GM23338 (cell line): Measurements from ENCODE around the gene BCKDK. TPM values are rescaled to one million over a fixed set of nuclear protein-coding genes. Genes with fewer than 3 reads are reported as not detected.

Source experiments
- ATAC-seq: fragments of 200-7000 bp; cut with Tn5 transposase; 3 replicates; pipeline ENCODE4 v1.9.1; 2020
- DNase-seq: peaks from one replicate; pipeline ENCODE4 v3.0.0-alpha.2; 2015; ENCODE audit warnings: low spot score
- H2AFZ ChIP-seq: fragments of 200-600 bp; sonication (generic); 2 replicates; pipeline ENCODE4 v1.8.0; 2016; ENCODE audit warnings: antibody characterized with exemption, mild to moderate bottlenecking, moderate library complexity
- H3F3A ChIP-seq: fragments of 200-600 bp; sonication (generic); replicated peaks from 2 replicates; pipeline ENCODE4 v1.8.0; 2017; ENCODE audit warnings: antibody characterized with exemption, mixed run types, low read depth
- H3K27ac ChIP-seq: fragments of 200-600 bp; sonication (generic); 2 replicates; pipeline ENCODE4 v1.6.1; 2016; ENCODE audit warnings: low read depth
- H3K27me3 ChIP-seq: fragments of 200-600 bp; sonication (generic); 2 replicates; pipeline ENCODE4 v1.8.0; 2016; ENCODE audit warnings: mild to moderate bottlenecking, mixed run types, moderate library complexity; ENCODE audit not compliant: insufficient read depth
- H3K36me3 ChIP-seq: fragments of 200-600 bp; sonication (generic); 2 replicates; pipeline ENCODE4 v1.8.0; 2016; ENCODE audit warnings: mild to moderate bottlenecking; ENCODE audit not compliant: insufficient read depth
- H3K4me1 ChIP-seq: fragments of 200-600 bp; sonication (generic); 2 replicates; pipeline ENCODE4 v1.8.0; 2016; ENCODE audit warnings: mild to moderate bottlenecking, moderate library complexity; ENCODE audit not compliant: insufficient read depth
- H3K4me2 ChIP-seq: fragments of 200-600 bp; sonication (generic); 2 replicates; pipeline ENCODE4 v1.7.1; 2017; ENCODE audit warnings: mixed run types
- H3K4me3 ChIP-seq: fragments of 200-600 bp; sonication (generic); 2 replicates; pipeline ENCODE4 v1.6.1; 2016; ENCODE audit warnings: mixed run types
- H3K79me2 ChIP-seq: fragments of 200-600 bp; sonication (generic); replicated peaks from 2 replicates; pipeline ENCODE4 v1.8.0; 2017; ENCODE audit warnings: mild to moderate bottlenecking; ENCODE audit not compliant: insufficient read depth
- H3K9me2 ChIP-seq: fragments of 200-600 bp; sonication (generic); 2 replicates; pipeline ENCODE4 v1.8.0; 2017; ENCODE audit not compliant: insufficient read depth
- H4K20me1 ChIP-seq: fragments of 200-600 bp; sonication (generic); replicated peaks from 2 replicates; pipeline ENCODE4 v1.8.0; 2017; ENCODE audit warnings: mild to moderate bottlenecking; ENCODE audit not compliant: insufficient read depth
- H3K27ac Mint-ChIP-seq: 2 replicates; pipeline ENCODE4 v1.8.0; 2020; ENCODE audit warnings: inconsistent platforms, mild to moderate bottlenecking, moderate library complexity, mixed read lengths
- H3K27me3 Mint-ChIP-seq: 3 replicates; pipeline ENCODE4 v1.8.0; 2022; ENCODE audit warnings: low read depth, mild to moderate bottlenecking, moderate library complexity, mixed read lengths, inconsistent platforms; ENCODE audit not compliant: insufficient read depth, poor library complexity
- H3K36me3 Mint-ChIP-seq: 3 replicates; pipeline ENCODE4 v1.8.0; 2021; ENCODE audit warnings: low read depth, mild to moderate bottlenecking, inconsistent platforms, moderate library complexity, mixed read lengths
- H3K4me1 Mint-ChIP-seq: 3 replicates; pipeline ENCODE4 v1.8.0; 2020; ENCODE audit warnings: mild to moderate bottlenecking, inconsistent platforms, mixed read lengths
- H3K4me3 Mint-ChIP-seq: 3 replicates; pipeline ENCODE4 v1.8.0; 2021; ENCODE audit warnings: moderate library complexity, mild to moderate bottlenecking, inconsistent platforms, mixed read lengths
- H3K9me3 Mint-ChIP-seq: 3 replicates; pipeline ENCODE4 v1.8.0; 2020; ENCODE audit warnings: moderate library complexity, mild to moderate bottlenecking, inconsistent platforms, mixed read lengths
- CREB1 ChIP-seq: fragments of 250-450 bp; sonication (Bioruptor Pico); IDR thresholded peaks from 2 replicates; pipeline ENCODE4 v1.5.0; 2020; ENCODE audit warnings: low read depth, mild to moderate bottlenecking, moderate library complexity
- CTCF ChIP-seq, 2 experiments: fragments of 200-600 bp in 1 of 2; sonication (generic) in 1 of 2; conservative IDR thresholded peaks; 2 replicates each; pipeline versions ENCODE4 v1.5.1 to v1.6.1; 2016 to 2017; ENCODE audit warnings: antibody characterized with exemption in 2 of 2, low read depth in 2 of 2, mild to moderate bottlenecking in 2 of 2, moderate library complexity in 1 of 2
- ETS1 ChIP-seq: IDR thresholded peaks from 2 replicates; pipeline ENCODE4 v1.6.1; 2016; ENCODE audit warnings: antibody characterized with exemption
- EZH2 ChIP-seq: fragments of 200-600 bp; sonication (generic); IDR thresholded peaks from one replicate; pipeline ENCODE4 v1.8.0; 2017; ENCODE audit warnings: antibody characterized with exemption, mild to moderate bottlenecking, low read depth; ENCODE audit not compliant: unreplicated experiment
- EZH2phosphoT487 ChIP-seq: fragments of 200-600 bp; sonication (generic); IDR thresholded peaks from one replicate; pipeline ENCODE4 v1.8.1; 2018; ENCODE audit warnings: antibody characterized with exemption; ENCODE audit not compliant: unreplicated experiment
- JUNB ChIP-seq: IDR thresholded peaks from one replicate; pipeline ENCODE4 v1.6.1; 2016; ENCODE audit warnings: antibody characterized with exemption; ENCODE audit not compliant: unreplicated experiment
- NANOG ChIP-seq: IDR thresholded peaks from 2 replicates; pipeline ENCODE4 v1.6.1; 2016; ENCODE audit warnings: antibody characterized with exemption, borderline replicate concordance
- POLR2AphosphoS5 ChIP-seq: IDR thresholded peaks from 2 replicates; pipeline ENCODE4 v1.6.1; 2016; ENCODE audit warnings: antibody characterized with exemption, low read depth
- REST ChIP-seq: IDR thresholded peaks from one replicate; pipeline ENCODE4 v1.6.1; 2018; ENCODE audit warnings: antibody characterized with exemption; ENCODE audit not compliant: unreplicated experiment
- STAT1 ChIP-seq: IDR thresholded peaks from one replicate; pipeline ENCODE4 v1.6.1; 2016; ENCODE audit warnings: antibody characterized with exemption; ENCODE audit not compliant: unreplicated experiment
- ZNF114 ChIP-seq: fragments of 250-450 bp; sonication (Bioruptor Pico); IDR thresholded peaks from 2 replicates; pipeline ENCODE4 v1.5.0; 2020; ENCODE audit warnings: mild to moderate bottlenecking, moderate library complexity
- ZNF331 ChIP-seq: fragments of 250-450 bp; sonication (Bioruptor Pico); IDR thresholded peaks from 2 replicates; pipeline ENCODE4 v1.5.0; 2020; ENCODE audit warnings: low read depth, mild to moderate bottlenecking, moderate library complexity
- ZNF462 ChIP-seq: fragments of 250-450 bp; sonication (Bioruptor Pico); IDR thresholded peaks from 2 replicates; pipeline ENCODE4 v1.5.0; 2020; ENCODE audit warnings: mild to moderate bottlenecking, moderate library complexity
- polyA plus RNA-seq: library from polyadenylated mRNA; unstranded; fragments of >200 nt; fragmentation: Nextera tagmentation; extraction: Ambion mirVana; gene quantifications from 2 replicates; pipeline ENCODE4 v1.2.1, GENCODE V29; 2016
- total RNA-seq: library from RNA; depleted of rRNA; stranded (reverse); fragments of >200 nt; shearing (Covaris generic); gene quantifications from 2 replicates; pipeline ENCODE4 v1.2.3, GENCODE V29; 2014

BCKDK gene
- total and polyA plus RNA-seq, 2 experiments from 2014 or later: 36.1 to 58.9 TPM

- peaks cover 13% of the 10 kb centered on the region for H3K79me2 ChIP-seq
- Mint-ChIP-seq H3K9me3 (no peaks in the 10 kb centered on the region), H3K27ac (no peak within 1 kb of the TSS), H3K36me3 (peaks cover 24% of the 10 kb centered on the region), H3K4me1 (peaks cover 5% of the 10 kb centered on the region; the same call in 1 of the 3 replicates), H3K4me3 (no peak within 1 kb of the TSS; the same call in 2 of the 3 replicates), H3K27me3 (peaks cover 15% of the 10 kb centered on the region)
- no peaks in the 10 kb centered on the region for H3K27me3 ChIP-seq
- H3K27ac ChIP-seq: no peak within 1 kb of the TSS
- no peaks in the 10 kb centered on the region for H3K9me2 ChIP-seq
- no peaks in the 10 kb centered on the region for H3F3A ChIP-seq
- H3K4me3 ChIP-seq: no peak within 1 kb of the TSS
- no peak within 1 kb of the TSS for H2AFZ ChIP-seq
- no peaks in the 10 kb centered on the region for H3K36me3 ChIP-seq
- DNase-seq (no peak), ATAC-seq (no peak)
- H3K4me2 ChIP-seq: no peak within 1 kb of the TSS
- TF ChIP-seq CREB1 (CRISPR knock-in tag) (no peak), ETS1 (no peak), EZH2 (no peak), EZH2phosphoT487 (no peak), JUNB (no peak), POLR2AphosphoS5 (no peak), ZNF331 (CRISPR knock-in tag) (no peak), STAT1 (no peak), CTCF (conservative IDR thresholded peaks at IDR 0.05; ENCODE audit: low read depth in 2 of 2) (no peak), ZNF114 (CRISPR knock-in tag) (no peak), REST (no peak), NANOG (no peak), ZNF462 (CRISPR knock-in tag) (no peak)
- H4K20me1 ChIP-seq: no peaks in the 10 kb centered on the region
- peaks cover 7% of the 10 kb centered on the region; the same call in 1 of the 2 replicates for H3K4me1 ChIP-seq
These were observed 19.6 kb upstream of the BCKDK start, which contains the start of gene PRSS53 for GRCh38 chr16:31088459-31089183. TSS of gene PRSS53 (minus strand) at chr16:31088943. CDS start at chr16:31088809, 134 bp downstream.
